ENCODE measurements around the gene KDM8.
"Not testable (repeated sequence)": the region's sequence is repeated elsewhere in the genome, so short reads cannot be mapped to it uniquely, and the experiment has no call there.

KDM8 gene

DNA sequence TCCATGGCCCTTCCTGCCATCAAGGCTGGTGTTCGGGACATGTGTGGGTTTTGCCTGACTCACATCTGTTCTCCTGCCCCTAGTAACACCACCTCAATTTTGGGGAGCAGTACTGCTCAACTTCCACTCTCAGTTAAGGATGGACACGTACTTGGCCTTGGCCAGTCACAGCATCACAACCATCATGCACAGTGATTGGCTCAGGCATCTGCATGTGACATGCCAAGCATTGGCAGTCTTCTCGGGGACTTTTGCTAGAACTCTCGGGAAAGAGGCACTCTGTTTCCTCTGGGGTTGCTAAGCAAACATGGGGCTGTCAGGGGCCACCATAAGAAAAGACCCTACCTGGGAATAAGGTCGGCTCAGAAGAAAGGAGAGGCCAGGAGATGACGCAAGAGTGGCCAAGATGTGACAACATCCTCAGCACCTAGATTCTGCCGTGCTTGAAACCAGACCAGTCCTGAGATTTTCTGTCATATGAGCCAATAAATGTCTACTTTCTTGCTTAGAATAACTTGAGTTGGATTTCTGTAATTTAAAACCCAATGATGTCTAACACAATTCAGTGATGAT is 11.9 kb upstream of the KDM8 start:
- no peak for DNase-seq (ENCODE audit: low spot score)

GRCh38 chr16:27193300-27193990 is 9.9 kb upstream of the KDM8 start:
- no peak for DNase-seq (ENCODE audit: low spot score)

- DNase-seq (ENCODE audit: low spot score) = no peak
These were observed 8.1 kb upstream of the KDM8 start for GRCh38 chr16:27195076-27195741.

GRCh38 chr16:27195941-27196595 is 7.3 kb upstream of the KDM8 start:
- DNase-seq (ENCODE audit: low spot score) = no peak

- no peak for DNase-seq (ENCODE audit: low spot score)
These were observed 6.3 kb upstream of the KDM8 start for GRCh38 chr16:27197004-27197403.

DNA sequence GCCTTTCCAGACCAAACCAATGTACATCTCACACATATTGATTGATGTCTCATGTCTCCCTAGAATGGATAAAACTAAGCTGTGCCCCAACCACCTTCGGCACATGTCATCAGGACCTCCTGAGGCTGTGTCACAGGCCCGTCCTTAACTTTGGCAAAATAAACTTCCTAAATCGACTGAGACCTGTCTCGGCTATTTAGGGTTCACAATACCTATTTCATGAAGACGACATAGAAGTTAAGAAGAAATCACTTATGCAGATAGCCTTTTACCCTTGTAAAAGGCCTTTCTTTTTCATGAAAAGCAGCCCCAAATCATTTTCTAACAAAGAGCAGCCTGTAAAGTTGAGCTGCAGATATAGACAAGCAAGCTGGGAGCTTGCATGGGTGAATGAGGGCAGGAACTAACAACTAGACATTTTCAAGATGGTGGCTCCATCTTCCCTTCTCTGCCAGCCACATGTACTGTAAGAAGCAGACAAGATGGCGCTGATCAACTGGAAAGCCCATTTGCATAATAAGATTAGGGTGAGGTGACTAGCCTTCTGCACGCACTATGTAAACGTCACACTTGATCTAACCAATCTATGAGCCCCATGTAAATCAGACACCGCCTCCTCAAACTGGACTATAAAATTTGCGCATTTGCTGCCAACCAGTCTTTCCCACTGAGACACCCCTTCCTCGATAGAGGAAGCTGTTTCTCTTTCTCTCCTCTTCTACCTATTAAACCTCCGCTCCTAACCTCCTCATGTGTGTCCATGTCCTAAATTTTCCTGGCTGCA is 4.7 kb upstream of the KDM8 start:
- no peak for DNase-seq (ENCODE audit: low spot score)

- no peak for DNase-seq (ENCODE audit: low spot score)
These were observed 4.1 kb upstream of the KDM8 start for GRCh38 chr16:27199235-27199586.

DNA sequence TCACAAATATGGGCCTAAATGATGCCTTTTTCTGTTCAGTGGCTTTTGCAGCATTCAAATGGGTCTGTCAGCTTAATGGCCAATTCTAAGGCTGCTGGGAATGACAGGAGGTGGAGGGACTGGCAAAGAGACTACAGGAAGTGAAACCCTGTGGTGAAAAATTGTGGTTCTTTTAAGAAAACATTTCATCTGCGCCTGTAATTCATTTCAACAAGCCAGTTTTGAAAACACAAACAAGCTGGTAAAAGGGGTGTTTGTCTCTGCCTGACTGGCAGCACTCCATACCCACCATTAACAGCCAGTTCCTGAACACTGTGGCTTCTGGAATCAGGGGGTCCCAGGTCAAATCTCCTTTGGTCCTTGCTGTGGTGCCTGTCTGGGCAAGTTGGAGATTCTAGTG is 3.6 kb upstream of the KDM8 start:
- no peak for DNase-seq (ENCODE audit: low spot score)

- not testable (repeated sequence) for DNase-seq (ENCODE audit: low spot score)
These were observed 2.4 kb upstream of the KDM8 start for GRCh38 chr16:27200914-27201313.

DNA sequence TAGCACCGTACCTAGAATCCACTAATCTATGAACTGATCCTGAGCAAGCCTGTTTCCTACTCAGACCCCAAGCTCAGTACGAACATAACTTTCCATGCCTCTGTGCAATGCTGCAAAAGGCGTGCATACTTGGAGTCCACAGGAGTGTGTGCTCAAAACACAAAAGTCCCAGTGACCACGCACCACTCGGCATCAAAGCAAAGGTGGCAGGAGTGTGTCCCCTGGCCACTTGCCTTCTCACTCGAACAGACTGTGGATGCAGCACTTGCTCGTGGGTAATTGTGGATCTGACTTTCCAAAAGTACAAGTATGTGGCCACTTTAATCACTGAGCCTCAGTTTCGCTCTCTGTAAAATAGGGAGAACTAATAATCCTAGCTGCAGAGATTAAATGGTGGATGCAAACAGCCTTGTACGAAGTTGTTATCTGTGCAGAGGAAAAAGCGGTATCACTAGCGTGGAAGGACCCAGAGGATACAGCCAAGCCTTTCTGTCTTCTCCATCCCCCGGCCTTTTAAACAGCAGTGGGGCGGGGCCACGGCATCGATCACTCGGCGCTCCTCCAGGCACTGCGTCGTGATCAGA is 311 bp upstream of the KDM8 start:
- peak; percentile 85 for DNase-seq (ENCODE audit: low spot score)

DNA sequence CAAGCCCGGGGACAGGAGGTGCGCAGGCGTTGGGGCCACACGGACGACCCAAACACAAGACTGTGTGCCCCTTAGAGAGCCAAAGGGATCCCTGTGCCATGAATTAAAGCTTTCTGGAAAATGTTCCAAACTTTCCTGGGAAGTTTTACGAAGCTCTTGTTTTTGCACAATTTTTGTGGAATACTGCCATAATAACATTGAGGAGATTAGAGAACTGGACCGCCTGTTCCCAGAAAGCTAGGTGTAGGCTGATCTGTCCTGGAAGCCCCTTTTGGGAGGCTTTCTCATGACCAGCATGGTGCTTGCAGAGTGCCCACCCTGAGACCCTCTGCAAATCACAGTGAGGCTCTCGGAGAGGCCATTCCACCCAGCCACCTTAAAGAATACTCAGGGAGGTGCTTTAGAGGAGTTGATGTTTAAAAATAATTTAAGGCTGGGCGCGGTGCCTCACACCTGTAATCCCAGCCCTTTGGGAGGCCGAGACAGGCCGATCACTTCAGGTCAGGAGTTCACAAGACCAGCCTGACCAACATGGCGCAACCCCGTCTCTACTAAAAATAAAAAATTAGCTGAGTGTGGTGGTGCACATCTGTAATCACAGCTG is 1.1 kb downstream of the KDM8 start:
- DNase-seq (ENCODE audit: low spot score) = no peak

DNA sequence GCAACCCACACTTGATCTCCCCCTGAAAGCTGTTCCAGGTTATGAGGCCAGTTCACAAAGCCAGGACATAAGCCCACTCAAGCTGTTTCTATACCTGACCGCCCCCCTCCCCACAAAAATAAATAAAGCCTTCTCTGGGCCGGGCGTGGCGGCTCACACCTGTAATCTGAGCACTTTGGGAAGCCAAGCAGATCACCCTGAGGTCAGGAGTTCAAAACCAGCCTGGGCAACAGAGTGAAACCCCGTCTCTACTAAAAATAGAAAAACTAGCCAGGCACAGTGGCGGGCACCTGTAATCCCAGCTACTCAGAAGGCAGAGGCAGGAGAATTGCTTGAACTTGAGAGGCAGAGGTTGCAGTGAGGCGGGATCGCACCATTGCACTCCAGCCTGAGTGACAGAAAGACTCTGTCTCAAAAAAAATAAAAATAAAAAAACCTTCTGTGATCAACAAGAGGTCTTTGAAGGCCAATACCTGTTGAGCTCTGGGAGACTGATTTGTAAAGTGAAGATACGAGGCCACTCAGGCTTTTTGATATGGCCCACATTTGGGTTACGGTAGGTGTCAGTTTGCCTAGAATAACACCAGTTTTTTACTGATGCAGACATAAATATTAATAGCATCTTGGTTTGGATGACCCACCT is 2.2 kb downstream of the KDM8 start:
- no peak for DNase-seq (ENCODE audit: low spot score)

- DNase-seq (ENCODE audit: low spot score) = not testable (repeated sequence)
These were observed 3.8 kb downstream of the KDM8 start for GRCh38 chr16:27207121-27207520.

GRCh38 chr16:27208081-27208680 is 4.9 kb downstream of the KDM8 start:
- DNase-seq (ENCODE audit: low spot score) = no peak

DNA sequence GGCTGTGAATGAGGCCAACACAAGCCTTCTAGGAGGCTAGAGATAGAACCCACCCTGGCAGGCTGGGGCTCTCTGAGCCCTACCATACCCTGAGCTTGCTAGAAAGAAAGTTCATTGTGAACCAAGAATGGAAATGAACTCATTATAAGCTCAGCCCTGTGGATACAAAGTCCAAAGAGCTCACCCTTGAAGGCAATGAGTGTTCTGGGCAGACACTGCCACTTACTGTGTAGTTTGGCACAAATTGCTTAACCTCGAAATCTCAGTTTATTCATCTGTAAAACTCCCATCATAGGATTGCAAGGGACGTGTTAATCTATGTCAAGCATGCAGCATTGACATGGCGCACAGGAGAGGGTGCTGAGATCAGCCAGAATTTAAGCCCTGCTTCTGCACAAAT is 5.5 kb downstream of the KDM8 start:
- no peak for DNase-seq (ENCODE audit: low spot score)

DNA sequence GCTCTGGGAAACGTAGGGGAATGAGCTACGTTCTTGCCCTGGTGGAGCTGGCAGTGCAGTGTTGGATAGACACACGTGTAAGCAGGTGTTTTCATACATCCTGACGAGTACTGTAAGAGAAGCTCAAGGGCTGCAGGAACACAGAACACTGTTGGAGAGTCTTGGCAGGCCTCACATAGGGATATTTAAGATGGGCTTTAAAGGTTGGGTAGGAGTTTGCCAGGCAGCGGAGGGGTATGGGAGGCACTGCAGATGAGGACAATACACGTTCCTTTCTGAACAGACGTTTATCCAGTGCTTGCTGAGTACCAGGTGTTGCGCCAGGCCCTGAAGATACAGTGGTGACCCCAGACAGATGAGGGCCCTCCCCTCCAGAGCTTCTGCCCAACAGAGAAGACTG is 6.3 kb downstream of the KDM8 start:
- DNase-seq (ENCODE audit: low spot score) = no peak

- no peak for DNase-seq (ENCODE audit: low spot score)
These were observed 6.8 kb downstream of the KDM8 start for GRCh38 chr16:27210174-27210573.

GRCh38 chr16:27211026-27211425 is 7.7 kb downstream of the KDM8 start:
- DNase-seq (ENCODE audit: low spot score) = no peak

DNA sequence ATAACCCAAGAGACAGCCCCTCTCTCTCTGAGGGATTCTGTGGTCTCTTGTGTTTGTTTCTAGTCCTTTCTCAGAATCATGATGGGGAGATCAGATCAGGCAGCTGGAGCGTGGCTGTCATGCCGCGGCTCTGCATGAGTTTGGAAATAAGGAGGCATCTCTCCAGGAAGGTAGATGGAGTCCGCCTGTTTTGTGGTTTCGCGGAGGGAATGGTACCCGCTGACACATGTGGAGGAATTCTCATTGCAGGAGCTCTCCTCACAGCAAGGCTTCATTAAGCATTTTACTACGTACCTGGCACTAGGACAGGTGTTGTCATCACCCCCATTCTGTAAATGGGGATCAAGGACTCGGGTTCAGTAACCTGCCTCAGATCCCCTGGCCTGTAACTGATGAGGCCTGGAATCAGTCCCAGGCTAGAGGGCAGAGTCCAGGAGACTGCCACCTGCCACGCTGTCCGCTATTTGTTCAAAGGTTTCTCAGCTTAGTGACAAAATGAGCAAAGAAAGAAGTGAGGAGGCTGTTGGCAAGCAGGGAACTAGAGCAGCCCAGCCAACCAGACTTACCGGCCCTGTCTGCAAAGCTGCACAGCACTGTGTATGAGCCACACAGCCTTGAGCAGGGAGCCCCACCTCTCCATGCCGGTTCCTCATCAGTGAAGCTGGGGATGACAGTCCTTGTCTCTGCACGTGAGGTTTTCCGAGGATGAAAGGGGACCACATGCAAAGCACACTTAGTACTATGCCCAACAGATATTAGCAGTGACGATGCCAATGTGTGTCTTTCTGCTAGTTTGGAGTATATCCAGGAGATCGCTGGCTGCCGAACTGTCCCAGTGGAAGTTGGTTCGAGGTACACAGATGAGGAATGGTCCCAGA is 11.0 kb downstream of the KDM8 start:
- DNase-seq (ENCODE audit: low spot score) = no peak

DNA sequence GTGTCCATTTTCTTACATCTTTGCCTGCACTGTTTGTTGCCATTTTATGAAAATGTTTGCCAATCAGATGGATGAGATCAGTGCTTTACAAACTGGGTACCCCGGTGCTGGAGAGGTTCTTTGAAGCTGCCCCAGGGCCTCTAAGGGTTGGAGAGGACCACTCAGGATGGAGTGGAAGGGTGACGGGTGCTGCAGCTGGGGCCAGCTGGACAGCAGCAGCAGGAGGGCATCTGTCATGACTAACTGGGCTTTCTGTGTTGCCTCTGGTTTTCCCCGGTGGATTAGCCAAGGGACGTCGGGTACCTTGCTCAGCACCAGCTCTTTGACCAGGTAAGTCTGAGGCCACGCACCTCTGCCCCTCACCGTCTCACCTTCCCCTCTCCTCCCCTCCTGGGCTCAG is 12.3 kb downstream of the KDM8 start:
- DNase-seq (ENCODE audit: low spot score) = no peak
